ENCODE results near the gene GPN2. TPM values are rescaled to one million over a fixed set of nuclear protein-coding genes. Genes with fewer than 3 reads are reported as not detected.
A peak's percentile ranks its signal among the peaks of the same experiment; 100 is the strongest.

The GPN2 gene
- total and polyA plus RNA-seq, 9 of the 15 experiments (the other 6 are each of a cell fraction or from before 2014, with no cell fraction given) = 9.9 to 58.8 (median 20.4) TPM

DNA sequence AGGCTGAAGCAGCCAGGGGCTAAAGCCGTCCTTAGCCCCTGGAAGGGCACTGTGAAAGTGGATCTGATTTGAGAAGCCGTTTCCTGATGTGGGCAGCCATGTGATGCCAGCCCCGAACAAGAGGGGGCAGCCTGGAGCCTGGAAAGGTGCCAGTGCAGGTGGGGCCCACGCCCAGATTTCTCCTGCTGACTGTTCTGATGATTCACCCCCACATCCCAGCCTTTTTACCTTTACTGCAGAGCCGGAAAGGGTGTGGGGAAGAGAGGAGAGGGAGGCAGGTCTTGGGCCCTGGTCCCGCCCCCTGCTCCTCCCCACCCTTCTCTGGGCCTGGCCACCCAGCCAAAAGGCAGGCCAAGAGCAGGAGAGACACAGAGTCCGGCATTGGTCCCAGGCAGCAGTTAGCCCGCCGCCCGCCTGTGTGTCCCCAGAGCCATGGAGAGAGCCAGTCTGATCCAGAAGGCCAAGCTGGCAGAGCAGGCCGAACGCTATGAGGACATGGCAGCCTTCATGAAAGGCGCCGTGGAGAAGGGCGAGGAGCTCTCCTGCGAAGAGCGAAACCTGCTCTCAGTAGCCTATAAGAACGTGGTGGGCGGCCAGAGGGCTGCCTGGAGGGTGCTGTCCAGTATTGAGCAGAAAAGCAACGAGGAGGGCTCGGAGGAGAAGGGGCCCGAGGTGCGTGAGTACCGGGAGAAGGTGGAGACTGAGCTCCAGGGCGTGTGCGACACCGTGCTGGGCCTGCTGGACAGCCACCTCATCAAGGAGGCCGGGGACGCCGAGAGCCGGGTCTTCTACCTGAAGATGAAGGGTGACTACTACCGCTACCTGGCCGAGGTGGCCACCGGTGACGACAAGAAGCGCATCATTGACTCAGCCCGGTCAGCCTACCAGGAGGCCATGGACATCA is 27.1 kb downstream of the GPN2 start, which contains the start of gene SFN (continued):
- TF ChIP-seq STAT5B (CRISPR knock-in tag; IDR thresholded peaks at IDR 0.05) (no peak), KDM1A (IDR thresholded peaks at IDR 0.05) (peak; percentile 75 to 80; a peak in 3 of 4 replicates), THAP7 (CRISPR knock-in tag; IDR thresholded peaks at IDR 0.05) (no peak), FOS (IDR thresholded peaks at IDR 0.05; ENCODE audit: extremely low read depth, insufficient read length) (peak; percentile 35), TCF7 (IDR thresholded peaks at IDR 0.05; ENCODE audit: borderline replicate concordance) (no peak), POLR3A (IDR thresholded peaks at IDR 0.05; ENCODE audit: borderline replicate concordance, extremely low read depth, insufficient read depth, insufficient read length) (no peak), MCM5 (IDR thresholded peaks at IDR 0.05; ENCODE audit: low read depth) (no peak), CBX2 (IDR thresholded peaks at IDR 0.05; ENCODE audit: insufficient read depth, low read length, poor library complexity, severe bottlenecking) (no peak), ZNF696 (CRISPR knock-in tag; conservative IDR thresholded peaks at IDR 0.05) (no peak), ELF2 (CRISPR knock-in tag; IDR thresholded peaks at IDR 0.05) (no peak), BRCA1 (IDR thresholded peaks at IDR 0.05) (no peak), BRCA1 (CRISPR knock-in tag; IDR thresholded peaks at IDR 0.05) (peak; percentile 95; the same call in 1 of the 2 replicates), TFAP4 (CRISPR knock-in tag; IDR thresholded peaks at IDR 0.05; ENCODE audit: borderline replicate concordance) (peak; percentile 85), ZFPM2 (CRISPR knock-in tag; IDR thresholded peaks at IDR 0.05) (no peak), UBTF (IDR thresholded peaks at IDR 0.05; ENCODE audit: borderline replicate concordance in 1 of 2, low read depth in 2 of 2, low read length in 2 of 2) (no peak), ZBTB12 (CRISPR knock-in tag; IDR thresholded peaks at IDR 0.05) (no peak), OTX1 (CRISPR knock-in tag; IDR thresholded peaks at IDR 0.05) (no peak), CBX1 (IDR thresholded peaks at IDR 0.05; ENCODE audit: low read depth) (no peak)
- TF ChIP-seq, protein P1, sequence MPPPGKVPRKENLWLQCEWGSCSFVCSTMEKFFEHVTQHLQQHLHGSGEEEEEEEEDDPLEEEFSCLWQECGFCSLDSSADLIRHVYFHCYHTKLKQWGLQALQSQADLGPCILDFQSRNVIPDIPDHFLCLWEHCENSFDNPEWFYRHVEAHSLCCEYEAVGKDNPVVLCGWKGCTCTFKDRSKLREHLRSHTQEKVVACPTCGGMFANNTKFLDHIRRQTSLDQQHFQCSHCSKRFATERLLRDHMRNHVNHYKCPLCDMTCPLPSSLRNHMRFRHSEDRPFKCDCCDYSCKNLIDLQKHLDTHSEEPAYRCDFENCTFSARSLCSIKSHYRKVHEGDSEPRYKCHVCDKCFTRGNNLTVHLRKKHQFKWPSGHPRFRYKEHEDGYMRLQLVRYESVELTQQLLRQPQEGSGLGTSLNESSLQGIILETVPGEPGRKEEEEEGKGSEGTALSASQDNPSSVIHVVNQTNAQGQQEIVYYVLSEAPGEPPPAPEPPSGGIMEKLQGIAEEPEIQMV (tag; conservative IDR thresholded peaks at IDR 0.05; ENCODE audit: low read depth) = no peak

All from K562 (cell line).